Measurements from ENCODE around the gene RFPL4A.
"Not testable (repeated sequence)": the region's sequence is repeated elsewhere in the genome, so short reads cannot be mapped to it uniquely, and the experiment has no call there.

The RFPL4A gene

GRCh38 chr19:55768818-55769217 lies 9.9 kb downstream of the RFPL4A start, which contains the start of gene RFPL4AL1:
TSS of gene RFPL4AL1 (plus strand) at chr19:55769118. CDS start at chr19:55771805, 2,687 bp downstream.
- not testable (repeated sequence) for H3K4me3 Mint-ChIP-seq; H3K36me3 Mint-ChIP-seq; H3K9me3 Mint-ChIP-seq; H3K4me1 Mint-ChIP-seq; ATAC-seq; H3K27ac Mint-ChIP-seq; DNase-seq (ENCODE audit: low spot score in 2 of 2)

- ATAC-seq; DNase-seq (ENCODE audit: low spot score in 2 of 2); H3K4me3 Mint-ChIP-seq; H3K36me3 Mint-ChIP-seq; H3K27ac Mint-ChIP-seq; H3K9me3 Mint-ChIP-seq; H3K4me1 Mint-ChIP-seq: not testable (repeated sequence)
These were observed 10.7 kb downstream of the RFPL4A start for GRCh38 chr19:55769632-55770031.

GRCh38 chr19:55777528-55777927 lies 18.6 kb downstream of the RFPL4A start:
- ATAC-seq (no peak), DNase-seq (ENCODE audit: low spot score in 2 of 2) (no peak)
- Mint-ChIP-seq H3K36me3 (no peaks in the 10 kb centered on the region), H3K9me3 (peaks cover 3% of the 10 kb centered on the region), H3K4me1 (no peaks in the 10 kb centered on the region), H3K27ac (no peak overlapping the region), H3K4me3 (no peak overlapping the region)

GRCh38 chr19:55778331-55778730 lies 19.4 kb downstream of the RFPL4A start:
- Mint-ChIP-seq H3K36me3 (no peaks in the 10 kb centered on the region), H3K4me1 (no peaks in the 10 kb centered on the region), H3K9me3 (peaks cover 3% of the 10 kb centered on the region), H3K27ac (no peak overlapping the region), H3K4me3 (no peak overlapping the region)
- DNase-seq (ENCODE audit: low spot score in 2 of 2) (no peak), ATAC-seq (no peak)

- no peak for ATAC-seq
- H3K4me3 Mint-ChIP-seq = no peak overlapping the region
These were observed 22.2 kb downstream of the RFPL4A start for GRCh38 chr19:55781112-55781511.

GRCh38 chr19:55795021-55795420 lies 36.1 kb downstream of the RFPL4A start:
- DNase-seq (ENCODE audit: low spot score in 2 of 2) (no peak), ATAC-seq (no peak)
- H3K36me3 Mint-ChIP-seq = no peaks in the 10 kb centered on the region
- H3K4me1 Mint-ChIP-seq = no peaks in the 10 kb centered on the region
- H3K4me3 Mint-ChIP-seq = no peak overlapping the region
- no peak overlapping the region for H3K27ac Mint-ChIP-seq
- H3K9me3 Mint-ChIP-seq = no peaks in the 10 kb centered on the region

More at GRCh38 chr19:55781112-55781511, 22.2 kb downstream of the RFPL4A start:
- Mint-ChIP-seq H3K4me1 (no peaks in the 10 kb centered on the region), H3K36me3 (no peaks in the 10 kb centered on the region), H3K27ac (no peak overlapping the region), H3K9me3 (peaks cover 3% of the 10 kb centered on the region)
- DNase-seq (ENCODE audit: low spot score in 2 of 2) = no peak

GRCh38 chr19:55801416-55801815 lies 42.5 kb downstream of the RFPL4A start:
- Mint-ChIP-seq H3K4me3 (no peak overlapping the region), H3K27ac (no peak overlapping the region), H3K9me3 (peaks cover 2% of the 10 kb centered on the region), H3K36me3 (no peaks in the 10 kb centered on the region), H3K4me1 (no peaks in the 10 kb centered on the region)
- DNase-seq (ENCODE audit: low spot score in 2 of 2) (no peak), ATAC-seq (no peak)

- no peak for ATAC-seq
- DNase-seq (ENCODE audit: low spot score in 2 of 2) = no peak
- Mint-ChIP-seq H3K36me3 (no peaks in the 10 kb centered on the region), H3K27ac (no peak overlapping the region), H3K4me3 (no peak overlapping the region), H3K4me1 (no peaks in the 10 kb centered on the region), H3K9me3 (peaks cover 2% of the 10 kb centered on the region)
These were observed 43.4 kb downstream of the RFPL4A start for GRCh38 chr19:55802281-55802680.

- Mint-ChIP-seq H3K27ac (no peak overlapping the region), H3K4me3 (no peak overlapping the region), H3K36me3 (no peaks in the 10 kb centered on the region), H3K4me1 (no peaks in the 10 kb centered on the region), H3K9me3 (no peaks in the 10 kb centered on the region)
- DNase-seq (ENCODE audit: low spot score in 2 of 2) (peak in 1 of 2 donors; percentile 49), ATAC-seq (peak; percentile 69)
These were observed 50.6 kb downstream of the RFPL4A start for GRCh38 chr19:55809381-55810058.

GRCh38 chr19:55811340-55811739 lies 52.4 kb downstream of the RFPL4A start:
- DNase-seq (ENCODE audit: low spot score in 2 of 2) (no peak), ATAC-seq (no peak)
- Mint-ChIP-seq H3K4me1 (no peaks in the 10 kb centered on the region), H3K4me3 (no peak overlapping the region), H3K27ac (no peak overlapping the region), H3K9me3 (no peaks in the 10 kb centered on the region), H3K36me3 (no peaks in the 10 kb centered on the region)

GRCh38 chr19:55812449-55812848 lies 53.6 kb downstream of the RFPL4A start:
- Mint-ChIP-seq H3K9me3 (no peaks in the 10 kb centered on the region), H3K4me3 (no peak overlapping the region), H3K36me3 (no peaks in the 10 kb centered on the region), H3K4me1 (no peaks in the 10 kb centered on the region), H3K27ac (no peak overlapping the region)
- no peak for ATAC-seq
- DNase-seq (ENCODE audit: low spot score in 2 of 2) = no peak
